ENCODE measurements around the gene ZNF23. TPM values are rescaled to one million over a fixed set of nuclear protein-coding genes. Genes with fewer than 3 reads are reported as not detected.

Gene ZNF23
- 17.6 and 19.2 TPM in 2 replicates for total RNA-seq (2013; cell fraction: nucleolus; rRNA removed)
- total RNA-seq (2014; rRNA removed) (6.8 and 7.1 TPM in 2 replicates), total RNA-seq (2014; rRNA removed; fragmentation: Illumina TruSeq; extraction: Trizol) (11.5 and 12.0 TPM in 2 replicates), total RNA-seq (2021) (7.6 and 10.2 TPM in 2 replicates), polyA plus RNA-seq (2011; rRNA removed) (9.9 and 13.9 TPM in 2 replicates), polyA plus RNA-seq (2014; fragmentation: Illumina TruSeq; extraction: Trizol) (11.3 and 13.4 TPM in 2 replicates), polyA plus RNA-seq (2014; fragmentation: Nextera tagmentation; extraction: Ambion mirVana) (1 to 10 TPM; 3.6 to 4.8 TPM), polyA plus RNA-seq (2014; rRNA removed) (7.0 and 9.3 TPM in 2 replicates), polyA plus RNA-seq (2016; fragmentation: Nextera tagmentation; extraction: Ambion mirVana) (1 to 10 TPM; 7.4 to 8.2 TPM), polyA minus RNA-seq (2011; rRNA and poly(A)+ RNA removed) (9.8 and 12.0 TPM in 2 replicates), Bru-seq, nascent RNA (percentile 87 among the genes with signal in this experiment), BruChase-seq, experiment 1, labeled RNA remaining after a 6-hour chase (percentile 61 among the genes with signal in this experiment), BruChase-seq, experiment 2, labeled RNA remaining after a 2-hour chase (percentile 69 among the genes with signal in this experiment)
- polyA plus RNA-seq (2011; ENCODE audit: low read depth), result 6.6 TPM
- 4.3 and 5.1 TPM in 2 replicates for polyA plus RNA-seq (2011; cell fraction: cytosol; rRNA removed)
- polyA plus RNA-seq (2011; cell fraction: nucleus; rRNA removed), result 11.8 and 14.5 TPM in 2 replicates
- polyA plus RNA-seq (2012), result 6.6 and 10.2 TPM in 2 replicates
- 1.9 and 2.0 TPM in 2 replicates for polyA minus RNA-seq (2011; cell fraction: cytosol; rRNA and poly(A)+ RNA removed)
- 5.7 and 8.2 TPM in 2 replicates for polyA minus RNA-seq (2011; cell fraction: nucleus; rRNA and poly(A)+ RNA removed)
- long read RNA-seq, experiment 1, partial matches to known transcripts, result 0 of 1 reads
- long read RNA-seq, experiment 1, other reads (novel, unspliced or antisense), result 1 of 1 reads
- long read RNA-seq, experiment 2, full-length matches to known transcripts, result 7 of 36 reads
- long read RNA-seq, experiment 2, partial matches to known transcripts, result 6 of 36 reads
- long read RNA-seq, experiment 2, other reads (novel, unspliced or antisense), result 23 of 36 reads

DNA sequence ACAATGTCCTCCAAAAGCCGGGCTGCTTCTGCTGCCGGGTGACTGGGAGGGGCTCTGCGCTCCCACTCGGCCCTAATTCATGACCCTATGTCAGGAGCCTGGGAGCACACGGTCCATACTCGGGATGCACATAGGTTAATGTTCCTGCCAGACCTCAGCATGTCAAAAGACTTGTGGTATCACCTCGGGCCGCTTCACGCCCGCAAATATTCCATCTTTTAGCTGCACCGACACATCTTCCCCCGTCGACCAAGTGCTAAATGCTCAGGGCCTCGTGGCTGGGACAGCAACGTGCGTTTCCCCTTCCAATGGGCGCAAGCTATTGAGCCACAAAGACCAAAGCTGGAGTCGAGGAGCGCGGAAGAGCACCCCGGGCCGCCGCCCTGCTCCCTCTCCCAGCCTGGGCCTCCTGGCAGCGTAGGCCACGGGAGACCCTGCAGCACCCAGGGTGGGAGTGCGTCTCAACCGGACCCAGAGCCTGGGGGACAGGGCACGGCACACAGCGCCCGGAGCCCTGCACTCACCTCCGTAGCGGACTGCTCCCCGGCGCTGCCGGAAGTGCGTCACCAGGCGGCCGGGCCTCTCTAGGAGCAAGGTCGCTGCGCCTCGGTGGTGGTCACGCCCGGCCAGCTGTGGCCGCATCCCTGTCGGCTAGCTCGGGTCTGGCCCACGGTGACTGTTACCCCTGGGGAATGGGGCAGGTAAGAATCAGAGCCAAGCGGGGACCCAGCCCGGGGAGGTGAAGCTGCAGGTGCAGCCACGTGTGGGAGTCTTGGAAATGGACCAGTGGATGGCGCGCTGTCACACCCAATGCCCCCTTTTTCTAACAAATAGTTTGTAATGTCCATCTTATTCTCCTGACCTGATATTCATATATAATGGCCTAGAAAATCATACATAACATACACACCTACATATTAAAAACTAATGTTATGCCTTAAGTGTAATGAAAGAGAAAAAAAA lies at the start of gene ZNF23:
ZNF23 (minus strand) TSS at position 562 of the 963 bp plus-strand sequence. CDS start 5,451 bp downstream, outside the sequence.
- TSS peak; percentile 84 for BruUV-seq (replicated peaks)
- Histone ChIP-seq H3K9me3 (replicated peaks; ENCODE audit: control insufficient read depth, insufficient read depth, low read length) (no peaks in the 10 kb centered on the region), H3K27me3 (replicated peaks in 1 of 2; ENCODE audit: control insufficient read depth in 2 of 2, insufficient read depth in 2 of 2, low read length in 1 of 2) (no peaks in the 10 kb centered on the region), H3K79me2 (ENCODE audit: control insufficient read depth, insufficient read depth, low read length) (peaks cover 19% of the 10 kb centered on the region), H3K4me3 (peak within 1 kb of the TSS; percentile 90), H3K36me3 (ENCODE audit: control insufficient read depth in 2 of 2, insufficient read depth in 2 of 2, low read length in 1 of 2) (no peaks in the 10 kb centered on the region), H3K4me1 (ENCODE audit: control insufficient read depth, insufficient read depth, low read length) (no peaks in the 10 kb centered on the region), H3K4me2 (ENCODE audit: control insufficient read depth, insufficient read depth) (peak within 1 kb of the TSS; percentile 88), H3K27ac (ENCODE audit: control insufficient read depth, insufficient read depth) (peak within 1 kb of the TSS; percentile 74), H3K9ac (ENCODE audit: control insufficient read depth, insufficient read depth, low read length) (peak within 1 kb of the TSS; percentile 90), H2AFZ (ENCODE audit: control insufficient read depth, low read depth, low read length) (peak within 1 kb of the TSS; percentile 75), H4K20me1 (ENCODE audit: control insufficient read depth, insufficient read depth) (no peaks in the 10 kb centered on the region)
- POLR2A ChIA-PET, result interaction anchor here (0.6 to 1.3 kb wide), 2 partner anchors 22 to 438 kb away, joined by 3 to 10 read pairs; no protein-coding TSS in a partner anchor
- SMC1A ChIA-PET (ENCODE audit: uncharacterized antibody, unreplicated experiment), result interaction anchor here (0.7 to 3.8 kb wide), 7 partner anchors 19 to 149 kb away, joined by 3 to 21 read pairs (median 3); no protein-coding TSS in a partner anchor
- in situ Hi-C loops (cut with MboI) (no loop called here), intact Hi-C loops (cut with micrococcal nuclease; ENCODE audit: unreplicated experiment) (loop anchor here (1.0 to 10.0 kb wide), 2 partner anchors 22 to 633 kb away; partner anchors contain the start of genes DHX38 and TXNL4B)
- peak; percentile 98 for ATAC-seq
- RAD21 ChIA-PET (ENCODE audit: unreplicated experiment), result interaction anchor here (0.7 to 1.4 kb wide), 5 partner anchors 22 to 149 kb away, joined by 3 to 8 read pairs (median 4); no protein-coding TSS in a partner anchor
- WGBS (ENCODE audit: insufficient coverage, insufficient replicate concordance, low lambda C conversion rate, missing lambda C conversion rate), result under 1% methylated on average over 52 of the region's 52 CpGs
- peak; percentile 52 for FAIRE-seq
- DNase-seq (ENCODE audit: low read depth, low spot score), result peak; percentile 39
- CTCF ChIA-PET, result interaction anchor here (0.6 to 1.9 kb wide), 10 partner anchors 14 to 149 kb away, joined by 3 to 11 read pairs (median 4); no protein-coding TSS in a partner anchor
- TF ChIP-seq STAT1 (conservative IDR thresholded peaks at IDR 0.05) (peak; percentile 88), ZNF217 (IDR thresholded peaks at IDR 0.05) (no peak), ASH2L (IDR thresholded peaks at IDR 0.05; ENCODE audit: borderline replicate concordance, low read depth) (no peak), MAX (IDR thresholded peaks at IDR 0.05; ENCODE audit: low read depth, low read length) (peak; percentile 42; the same call in 1 of the 2 replicates), IRF4 (IDR thresholded peaks at IDR 0.05; ENCODE audit: low read depth, low read length) (0 out of 2 replicates have a peak, but pooled peaks have one; percentile 39), FOS (IDR thresholded peaks at IDR 0.05; ENCODE audit: borderline replicate concordance, extremely low read depth, insufficient read length) (no peak), BACH1 (IDR thresholded peaks at IDR 0.05; ENCODE audit: borderline replicate concordance) (peak; percentile 78), SREBF1 (IDR thresholded peaks at IDR 0.05; ENCODE audit: low read length) (no peak), WRNIP1 (IDR thresholded peaks at IDR 0.05; ENCODE audit: borderline replicate concordance, low read depth, low read length) (no peak), KLF5 (IDR thresholded peaks at IDR 0.05; ENCODE audit: partially characterized antibody) (peak; percentile 72)
- TF ChIP-seq, protein P1, sequence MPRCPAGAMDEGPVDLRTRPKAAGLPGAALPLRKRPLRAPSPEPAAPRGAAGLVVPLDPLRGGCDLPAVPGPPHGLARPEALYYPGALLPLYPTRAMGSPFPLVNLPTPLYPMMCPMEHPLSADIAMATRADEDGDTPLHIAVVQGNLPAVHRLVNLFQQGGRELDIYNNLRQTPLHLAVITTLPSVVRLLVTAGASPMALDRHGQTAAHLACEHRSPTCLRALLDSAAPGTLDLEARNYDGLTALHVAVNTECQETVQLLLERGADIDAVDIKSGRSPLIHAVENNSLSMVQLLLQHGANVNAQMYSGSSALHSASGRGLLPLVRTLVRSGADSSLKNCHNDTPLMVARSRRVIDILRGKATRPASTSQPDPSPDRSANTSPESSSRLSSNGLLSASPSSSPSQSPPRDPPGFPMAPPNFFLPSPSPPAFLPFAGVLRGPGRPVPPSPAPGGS (IDR thresholded peaks at IDR 0.05; ENCODE audit: borderline replicate concordance, insufficient read depth, low read depth, low read length, poor library complexity, severe bottlenecking), result no peak
- TF ChIP-seq, protein P2, sequence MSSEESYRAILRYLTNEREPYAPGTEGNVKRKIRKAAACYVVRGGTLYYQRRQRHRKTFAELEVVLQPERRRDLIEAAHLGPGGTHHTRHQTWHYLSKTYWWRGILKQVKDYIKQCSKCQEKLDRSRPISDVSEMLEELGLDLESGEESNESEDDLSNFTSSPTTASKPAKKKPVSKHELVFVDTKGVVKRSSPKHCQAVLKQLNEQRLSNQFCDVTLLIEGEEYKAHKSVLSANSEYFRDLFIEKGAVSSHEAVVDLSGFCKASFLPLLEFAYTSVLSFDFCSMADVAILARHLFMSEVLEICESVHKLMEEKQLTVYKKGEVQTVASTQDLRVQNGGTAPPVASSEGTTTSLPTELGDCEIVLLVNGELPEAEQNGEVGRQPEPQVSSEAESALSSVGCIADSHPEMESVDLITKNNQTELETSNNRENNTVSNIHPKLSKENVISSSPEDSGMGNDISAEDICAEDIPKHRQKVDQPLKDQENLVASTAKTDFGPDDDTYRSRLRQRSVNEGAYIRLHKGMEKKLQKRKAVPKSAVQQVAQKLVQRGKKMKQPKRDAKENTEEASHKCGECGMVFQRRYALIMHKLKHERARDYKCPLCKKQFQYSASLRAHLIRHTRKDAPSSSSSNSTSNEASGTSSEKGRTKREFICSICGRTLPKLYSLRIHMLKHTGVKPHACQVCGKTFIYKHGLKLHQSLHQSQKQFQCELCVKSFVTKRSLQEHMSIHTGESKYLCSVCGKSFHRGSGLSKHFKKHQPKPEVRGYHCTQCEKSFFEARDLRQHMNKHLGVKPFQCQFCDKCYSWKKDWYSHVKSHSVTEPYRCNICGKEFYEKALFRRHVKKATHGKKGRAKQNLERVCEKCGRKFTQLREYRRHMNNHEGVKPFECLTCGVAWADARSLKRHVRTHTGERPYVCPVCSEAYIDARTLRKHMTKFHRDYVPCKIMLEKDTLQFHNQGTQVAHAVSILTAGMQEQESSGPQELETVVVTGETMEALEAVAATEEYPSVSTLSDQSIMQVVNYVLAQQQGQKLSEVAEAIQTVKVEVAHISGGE (CRISPR knock-in tag; IDR thresholded peaks at IDR 0.05), result 0 out of 2 replicates have a peak, but pooled peaks have one; percentile 36

All from GM12878 (cell line).